ENCODE data around the gene CBX4.

GRCh38 chr17:79851461-79851817 is 12.2 kb upstream of the CBX4 start:
- TF ChIP-seq CTCF (IDR thresholded peaks at IDR 0.05) (no peak), POLR2AphosphoS5 (IDR thresholded peaks at IDR 0.05) (peak; percentile 83), POLR2A (IDR thresholded peaks at IDR 0.05) (no peak)
